ENCODE measurements around the gene HIPK2.
A peak's percentile ranks its signal among the peaks of the same experiment; 100 is the strongest.

Gene HIPK2

GRCh38 chr7:139669106-139670061 is 108.4 kb downstream of the HIPK2 start:
- DNase-seq (ENCODE audit: low spot score) = no peak

GRCh38 chr7:139667377-139667776 is 110.4 kb downstream of the HIPK2 start:
- no peak for DNase-seq (ENCODE audit: low spot score)

DNA sequence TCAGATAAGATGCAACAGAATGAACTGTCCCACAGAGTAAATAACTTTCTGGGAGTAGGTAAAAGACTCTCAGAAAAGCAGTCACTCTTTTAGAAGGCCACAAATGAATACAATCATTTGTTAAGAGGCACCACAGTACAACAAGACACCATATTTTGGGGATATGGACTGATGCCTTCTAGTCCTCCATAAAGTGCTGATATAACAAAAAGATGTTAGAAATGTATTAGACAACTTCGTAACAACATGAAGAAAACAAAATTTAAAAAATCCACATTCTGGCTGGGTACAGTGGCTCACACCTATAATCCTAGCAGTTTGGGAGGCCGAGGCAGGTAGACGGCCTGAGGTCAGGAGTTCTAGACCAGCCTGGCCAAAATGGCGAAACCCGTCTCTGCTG is 111.3 kb downstream of the HIPK2 start:
- no peak for DNase-seq (ENCODE audit: low spot score)

GRCh38 chr7:139664434-139664833 is 113.4 kb downstream of the HIPK2 start:
- DNase-seq (ENCODE audit: low spot score) = no peak

DNA sequence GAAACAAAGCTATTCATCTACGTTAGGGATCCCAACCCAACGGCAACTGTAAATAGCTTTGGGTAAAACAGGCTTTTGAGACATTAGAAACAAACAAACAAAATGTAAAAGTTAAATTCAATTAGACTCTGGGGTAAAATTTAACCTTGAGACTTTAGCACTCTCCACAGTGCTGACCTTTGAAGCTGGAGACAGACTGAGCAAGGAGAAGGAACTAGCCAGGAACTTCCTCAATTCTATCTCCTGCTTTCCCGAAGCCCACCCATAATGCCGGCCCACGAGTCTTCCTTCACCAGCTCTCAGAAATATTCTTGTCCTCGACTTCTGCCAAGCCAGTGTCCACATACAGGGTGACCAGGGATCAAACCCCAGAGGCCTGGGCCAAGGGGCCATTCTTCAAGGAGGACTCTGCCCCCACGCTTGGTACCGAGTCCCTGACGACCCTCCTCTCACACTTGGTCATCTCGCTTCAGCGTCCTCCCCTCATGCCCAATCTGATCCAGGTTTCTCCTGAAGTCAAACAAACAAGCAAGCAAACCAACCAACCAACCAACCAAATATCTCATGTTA is 114.1 kb downstream of the HIPK2 start:
- no peak for DNase-seq (ENCODE audit: low spot score)

- DNase-seq (ENCODE audit: low spot score) = no peak
Measured at GRCh38 chr7:139661903-139662302, 115.9 kb downstream of the HIPK2 start.

DNA sequence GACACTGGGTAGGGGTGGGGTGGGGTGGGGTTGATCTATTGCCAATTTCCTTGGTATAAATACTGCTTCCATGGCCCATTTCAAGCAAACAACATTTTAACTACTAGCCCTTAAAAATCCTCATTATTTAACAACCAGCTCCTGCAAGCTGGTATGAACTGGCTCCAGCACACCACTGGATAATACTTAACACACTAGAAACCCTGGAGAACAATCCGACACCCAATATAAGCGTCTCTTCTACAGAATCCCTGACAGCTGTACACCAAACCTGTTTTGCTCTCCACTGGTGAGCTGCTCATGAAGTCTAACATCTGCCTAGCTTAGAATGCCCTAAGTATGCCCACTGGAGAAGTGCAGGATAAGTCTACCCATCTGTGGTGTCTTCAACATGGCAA is 116.8 kb downstream of the HIPK2 start:
- DNase-seq (ENCODE audit: low spot score) = no peak

- DNase-seq (ENCODE audit: low spot score) = no peak
Measured at GRCh38 chr7:139660317-139661042, 117.3 kb downstream of the HIPK2 start.

GRCh38 chr7:139659922-139660316 is 117.9 kb downstream of the HIPK2 start:
- DNase-seq (ENCODE audit: low spot score) = no peak

DNA sequence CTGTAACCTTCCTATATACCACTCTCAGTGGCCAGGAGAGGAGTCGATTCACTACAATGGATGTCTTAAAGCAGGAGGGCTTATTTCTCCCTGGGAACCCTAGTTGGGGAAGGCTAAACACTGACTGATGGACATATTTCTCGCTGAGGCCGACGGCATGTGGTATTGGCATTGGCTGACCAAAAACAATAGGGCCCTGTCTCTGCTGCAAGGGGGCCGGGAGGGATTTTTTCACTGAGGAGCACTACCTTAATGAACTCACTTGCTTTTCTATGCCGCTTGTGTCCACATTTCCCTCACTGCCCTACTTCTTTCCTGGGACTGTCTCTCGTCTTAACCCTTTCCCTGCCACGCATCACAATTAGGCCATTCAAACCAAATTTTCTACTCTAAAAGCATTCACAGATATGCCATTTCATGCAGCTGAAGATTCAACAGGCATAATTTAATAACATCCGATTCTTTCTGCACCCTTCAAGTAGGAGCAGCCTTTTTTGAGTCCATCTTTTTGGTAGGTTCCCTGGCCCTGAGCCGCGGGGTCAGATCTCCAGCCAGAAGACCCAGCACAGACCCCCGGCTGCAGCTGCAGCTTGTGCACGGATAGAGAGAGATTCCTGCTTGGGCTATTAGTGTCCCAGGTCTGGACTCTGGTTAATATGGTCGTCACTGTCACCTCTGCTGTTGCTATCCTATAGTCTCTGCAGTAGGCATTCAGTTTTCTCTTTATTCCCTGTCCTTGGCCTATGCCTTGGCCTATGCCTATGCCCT is 118.7 kb downstream of the HIPK2 start:
- peak; percentile 95 for DNase-seq (ENCODE audit: low spot score)

GRCh38 chr7:139658296-139658695 is 119.5 kb downstream of the HIPK2 start:
- no peak for DNase-seq (ENCODE audit: low spot score)

GRCh38 chr7:139657725-139658124 is 120.1 kb downstream of the HIPK2 start:
- no peak for DNase-seq (ENCODE audit: low spot score)

DNA sequence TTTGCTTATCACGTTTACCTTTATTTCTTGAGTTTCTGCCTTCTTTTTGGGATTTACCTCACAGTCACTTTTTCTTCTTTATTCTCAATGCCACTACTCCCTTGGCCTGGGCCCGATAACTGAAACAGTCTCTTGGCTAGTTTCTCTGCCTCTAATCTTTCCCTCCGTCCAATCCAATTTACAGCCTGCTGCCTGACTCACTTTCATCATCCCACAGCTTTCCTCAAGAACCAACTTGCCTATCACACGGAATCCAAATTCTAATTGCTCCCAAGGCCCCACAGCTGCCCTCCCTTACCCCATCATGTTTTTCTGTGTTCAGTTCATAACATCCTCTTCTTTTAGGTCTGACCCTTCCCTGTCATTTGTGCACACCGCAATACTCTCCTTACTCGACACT is 121.4 kb downstream of the HIPK2 start:
- DNase-seq (ENCODE audit: low spot score) = no peak

GRCh38 chr7:139655305-139655704 is 122.5 kb downstream of the HIPK2 start:
- no peak for DNase-seq (ENCODE audit: low spot score)

- no peak for DNase-seq (ENCODE audit: low spot score)
Measured at GRCh38 chr7:139654276-139655181, 123.3 kb downstream of the HIPK2 start.

DNA sequence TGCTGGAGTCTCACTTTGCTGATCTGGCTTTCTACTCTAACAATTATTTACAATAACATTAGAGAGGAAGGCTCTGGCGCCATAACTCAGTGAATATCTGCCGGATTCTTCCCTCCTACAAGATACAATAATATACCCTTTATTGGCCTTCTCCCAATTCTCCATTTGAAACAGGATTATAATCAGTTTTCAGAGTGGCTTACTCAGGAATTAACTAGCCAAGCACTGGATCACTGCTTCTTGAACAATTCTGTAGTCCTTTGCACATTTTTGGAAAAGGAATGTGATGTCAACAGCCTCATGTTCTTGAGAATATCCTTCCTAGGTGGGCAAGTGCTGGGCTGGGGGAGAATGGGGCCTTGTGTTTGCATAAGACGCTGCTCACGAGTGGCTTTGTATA is 125.9 kb downstream of the HIPK2 start:
- DNase-seq (ENCODE audit: low spot score) = no peak

- no peak for DNase-seq (ENCODE audit: low spot score)
Measured at GRCh38 chr7:139651308-139651707, 126.5 kb downstream of the HIPK2 start.

GRCh38 chr7:139650429-139651100 is 127.2 kb downstream of the HIPK2 start:
- DNase-seq (ENCODE audit: low spot score) = no peak

DNA sequence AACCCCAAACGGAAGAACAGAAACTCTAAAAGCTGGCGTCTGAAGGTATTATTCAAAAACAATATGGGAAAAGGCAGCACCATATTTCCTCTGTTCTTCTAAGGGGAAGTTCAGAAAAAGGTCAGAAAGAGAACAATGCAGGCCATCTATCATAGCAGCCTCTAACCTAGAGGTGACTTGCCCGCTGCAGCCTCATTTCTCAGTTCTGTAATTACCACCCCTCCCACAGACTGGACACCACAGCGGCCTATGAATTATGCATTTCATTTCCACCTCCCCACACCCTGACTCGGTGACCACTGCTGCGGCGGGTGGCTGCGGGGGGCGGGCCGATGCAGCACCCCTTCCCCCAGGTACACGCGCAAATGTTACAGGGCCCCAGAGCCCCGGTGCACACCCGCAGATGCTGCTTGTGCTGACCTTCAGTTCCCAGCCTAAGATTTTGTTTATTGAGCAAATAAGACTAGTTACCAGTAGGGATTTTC is 128.8 kb downstream of the HIPK2 start:
- no peak for DNase-seq (ENCODE audit: low spot score)

- DNase-seq (ENCODE audit: low spot score) = no peak
Measured at GRCh38 chr7:139648391-139648861, 129.4 kb downstream of the HIPK2 start.

Measured in COLO829 (cell line).